Right ventricle myocardium superior (tissue), 1 donor: ENCODE data around the gene FCER1G. TPM values are rescaled to one million over a fixed set of nuclear protein-coding genes. Genes with fewer than 3 reads are reported as not detected.

Experiments
- ATAC-seq: fragments of 200-7000 bp; cut with Tn5 transposase; one replicate; pipeline ENCODE4 v1.9.1; 2020; ENCODE audit warnings: mild to moderate bottlenecking; ENCODE audit not compliant: poor library complexity
- DNase-seq: peaks from one replicate; pipeline ENCODE4 v3.0.0-alpha.2; 2020
- intact Hi-C: fragments of 100-400 bp; cut with DNase I; formaldehyde crosslinking; loops from one replicate; pipeline ENCODE4 v1.11.2; 2022
- long read RNA-seq: library from polyadenylated mRNA; unstranded; transcript quantifications from one replicate; pipeline ENCODE4 v2.0.0, GENCODE V29; 2021
- total RNA-seq: library from RNA; stranded (reverse); fragmentation: NEBNext Ultra II Directional; extraction: Animal tissue kit (Norgen Biotek cat#: 25700); gene quantifications from one replicate; pipeline ENCODE4 v1.2.1, GENCODE V29; 2021
- donor health status: DM: no; HTN: yes; CAD: no; lungs with severe emphysema.

FCER1G gene
- total RNA-seq, result 21.5 TPM
- long read RNA-seq, transcript FCER1G-201 (5 exons, 591 nt), result major isoform, 16 of 18 reads
- long read RNA-seq, partial matches to known transcripts, result 0 of 18 reads
- long read RNA-seq, other reads (novel, unspliced or antisense), result 1 of 18 reads

- intact Hi-C loops, result no loop called here
- peak; percentile 60 for ATAC-seq
- DNase-seq, result peak; percentile 81
Measured at GRCh38 chr1:161215076-161215475, at the start of gene FCER1G. Gene FCER1G (plus strand): TSS chr1:161215295. CDS start chr1:161215322, 27 bp downstream.

GRCh38 chr1:161165742-161166668 lies 49.1 kb upstream of the FCER1G start, which contains the start of gene PPOX:
Gene PPOX (plus strand): TSS chr1:161166426. CDS start chr1:161166848, 422 bp downstream.
- DNase-seq, result peak; percentile 97
- intact Hi-C loops, result no loop called here

GRCh38 chr1:161166669-161167548 lies 48.2 kb upstream of the FCER1G start:
- no peak for DNase-seq
- peak; percentile 0 for ATAC-seq
- intact Hi-C loops, result no loop called here

More at GRCh38 chr1:161165742-161166668, 49.1 kb upstream of the FCER1G start, which contains the start of gene PPOX:
- ATAC-seq, result peak; percentile 96

- no peak for ATAC-seq
- intact Hi-C loops, result no loop called here
Measured at GRCh38 chr1:161168906-161169305, 46.2 kb upstream of the FCER1G start.

GRCh38 chr1:161171191-161171590 lies 43.9 kb upstream of the FCER1G start:
- DNase-seq (no peak), ATAC-seq (no peak)
- intact Hi-C loops, result no loop called here

More at GRCh38 chr1:161168906-161169305, 46.2 kb upstream of the FCER1G start:
- no peak for DNase-seq

- DNase-seq, result no peak
- ATAC-seq, result no peak
- intact Hi-C loops, result no loop called here
Measured at GRCh38 chr1:161171696-161172095, 43.4 kb upstream of the FCER1G start.

- intact Hi-C loops, result no loop called here
- DNase-seq (no peak), ATAC-seq (no peak)
Measured at GRCh38 chr1:161172349-161172748, 42.7 kb upstream of the FCER1G start.

- intact Hi-C loops, result no loop called here
- ATAC-seq, result no peak
Measured at GRCh38 chr1:161172776-161173376, 42.2 kb upstream of the FCER1G start.

GRCh38 chr1:161173711-161174110 lies 41.4 kb upstream of the FCER1G start:
- no peak for ATAC-seq
- intact Hi-C loops, result no loop called here
- no peak for DNase-seq

More at GRCh38 chr1:161172776-161173376, 42.2 kb upstream of the FCER1G start:
- DNase-seq, result no peak

- ATAC-seq, result no peak
- no peak for DNase-seq
- intact Hi-C loops, result no loop called here
Measured at GRCh38 chr1:161174911-161175310, 40.2 kb upstream of the FCER1G start.

GRCh38 chr1:161175771-161176453 lies 39.2 kb upstream of the FCER1G start:
- no peak for ATAC-seq
- intact Hi-C loops, result no loop called here
- DNase-seq, result no peak

- intact Hi-C loops, result no loop called here
- DNase-seq, result no peak
- peak; percentile 1 for ATAC-seq
Measured at GRCh38 chr1:161176468-161177111, 38.5 kb upstream of the FCER1G start.

- peak; percentile 95 for DNase-seq
- intact Hi-C loops, result no loop called here
- peak; percentile 97 for ATAC-seq
Measured at GRCh38 chr1:161177112-161177935, 37.8 kb upstream of the FCER1G start, which contains the start of gene B4GALT3. Gene B4GALT3 (minus strand): TSS chr1:161177507. CDS start chr1:161176060, 1,447 bp downstream.

GRCh38 chr1:161177936-161178244 lies 37.2 kb upstream of the FCER1G start:
- intact Hi-C loops, result no loop called here
- ATAC-seq (no peak), DNase-seq (no peak)

- intact Hi-C loops, result no loop called here
- ATAC-seq (no peak), DNase-seq (no peak)
Measured at GRCh38 chr1:161179698-161180097, 35.4 kb upstream of the FCER1G start.

GRCh38 chr1:161180639-161181038 lies 34.5 kb upstream of the FCER1G start:
- DNase-seq, result no peak
- ATAC-seq, result no peak
- intact Hi-C loops, result no loop called here

- DNase-seq (no peak), ATAC-seq (no peak)
- intact Hi-C loops, result no loop called here
Measured at GRCh38 chr1:161182214-161182613, 32.9 kb upstream of the FCER1G start.
